HCT116 (cell line): ENCODE data around the gene APC2. TPM values are rescaled to one million over a fixed set of nuclear protein-coding genes. Genes with fewer than 3 reads are reported as not detected.

Experiments
- ATAC-seq: fragments of 200-7000 bp; cut with Tn5 transposase; 2 replicates; pipeline ENCODE4 v1.9.1; 2020; ENCODE audit warnings: mild to moderate bottlenecking, moderate library complexity
- BruUV-seq: library from RNA; stranded (reverse); fragments of 400-500 nt; replicated peaks from 2 replicates; lab custom pipeline; 2021; lab: Mats Ljungman, UMichigan
- CTCF ChIA-PET: fragments of 300-600 bp; sonication (Branson Sonifier 250); formaldehyde crosslinking; loops from one replicate; lab custom pipeline; 2021; ENCODE audit warnings: antibody characterized with exemption; lab: Charles Lee
- POLR2A ChIA-PET: fragments of 300-600, 350-600 bp; sonication (Branson Sonifier 250); formaldehyde crosslinking; loops from one replicate; lab custom pipeline; 2021; ENCODE audit warnings: antibody characterized with exemption; lab: Charles Lee
- RAD21 ChIA-PET, 2 experiments: fragments of 300-600 bp; sonication (Branson Sonifier 250); formaldehyde crosslinking; loops; one replicate each; lab custom pipeline; 2023; ENCODE audit warnings: low total read pairs in 2 of 2; ENCODE audit not compliant: uncharacterized antibody in 2 of 2, unreplicated experiment in 2 of 2, low non-redundant PET in 1 of 2; lab: Charles Lee
- DNase-seq: peaks from one replicate; pipeline ENCODE4 v3.0.0-alpha.2; 2010; ENCODE audit warnings: low read depth, low spot score
- H2AFZ ChIP-seq: fragments of 200-600 bp; shearing (Covaris generic), sonication (generic); 2 replicates; pipeline ENCODE4 v1.6.1; 2017; ENCODE audit warnings: low read depth, mixed run types, mixed read lengths, antibody characterized with exemption, low read length; ENCODE audit not compliant: poor library complexity, severe bottlenecking
- H3K27ac ChIP-seq: 2 replicates; pipeline ENCODE4 v1.5.1; 2012; ENCODE audit warnings: low read depth, low read length
- H3K27me3 ChIP-seq: fragments of 200-600 bp; sonication (generic); 2 replicates; pipeline ENCODE4 v1.6.1; 2016; ENCODE audit warnings: mixed run types, low read length, mixed read lengths; ENCODE audit not compliant: insufficient read depth
- H3K36me3 ChIP-seq, 2 experiments: fragments of 200-500 bp in 1 of 2; fragments of 200-600 bp in 1 of 2; sonication (Bioruptor generic) in 1 of 2; sonication (generic) in 1 of 2; 2 replicates each; pipeline versions ENCODE4 v1.5.1 to v1.6.1; 2014 to 2016; ENCODE audit warnings: low read length in 2 of 2, inconsistent platforms in 1 of 2, mixed read lengths in 1 of 2, mixed run types in 1 of 2; ENCODE audit not compliant: insufficient read depth in 2 of 2, control insufficient read depth in 1 of 2
- H3K4me1 ChIP-seq, 2 experiments: fragments of 200-600 bp in 1 of 2; sonication (generic) in 1 of 2; 2 replicates each; pipeline versions ENCODE4 v1.5.1 to v1.6.1; 2012 to 2017; ENCODE audit warnings: low read length in 2 of 2, inconsistent platforms in 1 of 2, mild to moderate bottlenecking in 1 of 2, mixed read lengths in 1 of 2, mixed run types in 1 of 2, moderate library complexity in 1 of 2; ENCODE audit not compliant: insufficient read depth in 2 of 2, control insufficient read depth in 1 of 2
- H3K4me2 ChIP-seq: fragments of 200-600 bp; sonication (generic); 2 replicates; pipeline ENCODE4 v1.6.1; 2017; ENCODE audit warnings: mixed run types, low read length, mixed read lengths
- H3K4me3 ChIP-seq, 2 experiments: fragments of 200-600 bp in 1 of 2; sonication (generic) in 1 of 2; replicated peaks in 1 of 2; 2 replicates each; pipeline ENCODE4 v1.5.1; 2011 to 2016; ENCODE audit warnings: low read length in 2 of 2, control low read depth in 1 of 2, low read depth in 1 of 2, mild to moderate bottlenecking in 1 of 2, mixed read lengths in 1 of 2, mixed run types in 1 of 2
- H3K79me2 ChIP-seq: fragments of 200-600 bp; sonication (generic); 2 replicates; pipeline ENCODE4 v1.6.1; 2017; ENCODE audit warnings: mild to moderate bottlenecking, mixed run types, low read length, moderate library complexity, mixed read lengths; ENCODE audit not compliant: insufficient read depth
- H3K9ac ChIP-seq: fragments of 200-600 bp; sonication (generic); 2 replicates; pipeline ENCODE4 v1.6.1; 2016; ENCODE audit warnings: low read length, mixed read lengths
- H3K9me2 ChIP-seq: fragments of 200-600 bp; sonication (generic), shearing (Covaris generic); 2 replicates; pipeline ENCODE4 v1.6.1; 2017; ENCODE audit warnings: mixed run types, mild to moderate bottlenecking, moderate library complexity; ENCODE audit not compliant: insufficient read depth
- H3K9me3 ChIP-seq, 2 experiments: fragments of 200-500 bp in 1 of 2; fragments of 200-600 bp in 1 of 2; sonication (Bioruptor generic) in 1 of 2; sonication (generic) in 1 of 2; 2 replicates each; pipeline ENCODE4 v1.6.1; 2014 to 2017; ENCODE audit warnings: low read length in 2 of 2, mixed read lengths in 2 of 2, inconsistent platforms in 1 of 2, low read depth in 1 of 2, mild to moderate bottlenecking in 1 of 2, mixed run types in 1 of 2, moderate library complexity in 1 of 2; ENCODE audit not compliant: control insufficient read depth in 1 of 2, insufficient read depth in 1 of 2
- H4K20me1 ChIP-seq: fragments of 200-600 bp; sonication (generic), shearing (Covaris generic); 2 replicates; pipeline ENCODE4 v1.6.1; 2017; ENCODE audit warnings: mixed run types, mild to moderate bottlenecking, moderate library complexity; ENCODE audit not compliant: insufficient read depth
- CEBPB ChIP-seq: IDR thresholded peaks from 2 replicates; pipeline ENCODE4 v1.6.1; 2012; ENCODE audit warnings: low read depth
- ELF1 ChIP-seq: IDR thresholded peaks from 2 replicates; pipeline ENCODE4 v1.6.1; 2012; ENCODE audit warnings: low read depth, borderline replicate concordance
- EZH2 ChIP-seq: fragments of 200-600 bp; sonication (generic); IDR thresholded peaks from 2 replicates; pipeline ENCODE4 v1.6.1; 2017; ENCODE audit warnings: antibody characterized with exemption, mixed run types
- EZH2phosphoT487 ChIP-seq: fragments of 200-600 bp; IDR thresholded peaks from 2 replicates; pipeline ENCODE4 v1.6.1; 2018; ENCODE audit warnings: antibody characterized with exemption, borderline replicate concordance
- POLR2AphosphoS5 ChIP-seq: IDR thresholded peaks from 2 replicates; pipeline ENCODE4 v1.6.1; 2011; ENCODE audit warnings: mild to moderate bottlenecking, low read depth, low read length, moderate library complexity
- SIN3A ChIP-seq: IDR thresholded peaks from 2 replicates; pipeline ENCODE4 v1.6.1; 2012; ENCODE audit warnings: low read depth
- SP1 ChIP-seq: IDR thresholded peaks from 2 replicates; pipeline ENCODE4 v1.6.1; 2012; ENCODE audit warnings: low read depth
- SRF ChIP-seq: IDR thresholded peaks from 2 replicates; pipeline ENCODE4 v1.6.1; 2012; ENCODE audit warnings: low read depth
- ZFX ChIP-seq: fragments of 450-650 bp; IDR thresholded peaks from 2 replicates; pipeline ENCODE4 v1.6.1; 2017
- ZNF274 ChIP-seq: fragments of 200-500 bp; sonication (Bioruptor generic); IDR thresholded peaks from 2 replicates; pipeline ENCODE4 v1.6.1; 2014; ENCODE audit warnings: mild to moderate bottlenecking, low read depth, low read length, inconsistent platforms
- intact Hi-C: fragments of 100-400 bp; cut with micrococcal nuclease; formaldehyde crosslinking; loops from 2 replicates; pipeline ENCODE4 v1.10.0; 2022
- total RNA-seq: library from RNA; stranded (reverse); gene quantifications from one replicate; pipeline ENCODE4 v1.2.1, GENCODE V29; 2021; ENCODE audit not compliant: unreplicated experiment
- TF ChIP-seq, protein P1 (sequence below): IDR thresholded peaks from 2 replicates; pipeline ENCODE4 v1.6.1; 2012
- TF ChIP-seq, protein P2 (sequence below): IDR thresholded peaks from 2 replicates; pipeline ENCODE4 v1.6.1; 2012; ENCODE audit warnings: low read depth

Gene APC2
- total RNA-seq, 1 experiment from 2014 or later, result 1.6 TPM

GRCh38 chr19:1411255-1412191 is 38.4 kb upstream of the APC2 start (continued):
- no peak for TF ChIP-seq SIN3A
- TF ChIP-seq, all 23 proteins: peak for 0

DNA sequence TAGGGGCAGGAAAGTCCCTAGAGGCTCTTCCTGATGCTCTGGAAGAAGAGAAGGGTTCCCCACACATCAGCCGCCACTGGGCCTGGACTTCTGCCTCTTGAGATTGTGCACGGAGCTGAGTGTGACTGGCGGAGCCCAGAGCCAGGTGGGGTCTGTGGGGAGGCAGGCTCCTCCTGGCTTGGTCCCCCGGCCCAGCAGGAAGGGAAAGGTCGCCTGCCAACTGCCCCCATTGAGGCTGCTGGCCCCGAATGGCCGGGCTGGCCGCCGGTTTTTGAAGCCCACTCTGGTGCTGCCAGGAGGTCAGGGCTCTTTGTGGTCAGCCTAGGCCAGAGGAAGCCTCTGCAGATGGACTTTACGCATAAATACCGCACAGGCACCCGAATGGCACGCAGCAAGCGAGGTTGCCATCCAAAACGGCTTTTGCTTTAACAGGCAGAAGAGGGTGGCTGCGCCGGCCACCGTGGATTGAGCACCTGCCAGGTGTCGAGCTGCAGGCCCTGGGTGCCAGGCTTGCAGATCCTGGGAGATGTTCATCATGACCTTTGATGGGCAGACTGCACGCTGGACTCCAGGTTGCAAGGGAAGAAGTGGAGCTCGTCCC is 37.5 kb upstream of the APC2 start:
- Histone ChIP-seq H3K9me2 (no peaks in the 10 kb centered on the region), H3K4me3 (no peak overlapping the region), H3K79me2 (peaks cover 97% of the 10 kb centered on the region), H3K36me3 (peaks cover 2 to 63% of the 10 kb centered on the region in 2 experiments; a peak in 3 of 4 replicates), H3K4me2 (no peak overlapping the region), H3K9me3 (no peaks in the 10 kb centered on the region), H3K27ac (peak overlapping the region; percentile 20; the same call in 1 of the 2 replicates), H3K4me1 (peaks cover 32 to 69% of the 10 kb centered on the region in 2 experiments), H3K9ac (no peak overlapping the region), H4K20me1 (peaks cover 49% of the 10 kb centered on the region; the same call in 1 of the 2 replicates), H3K27me3 (no peaks in the 10 kb centered on the region), H2AFZ (no peak overlapping the region)
- CTCF ChIA-PET, result no interaction called here
- DNase-seq (no peak), ATAC-seq (no peak)
- RAD21 ChIA-PET, result no interaction called here
- intact Hi-C loops, result no loop called here
- TF ChIP-seq EZH2, result no peak
- no peak for TF ChIP-seq ELF1
- no peak for TF ChIP-seq EZH2phosphoT487
- TF ChIP-seq, protein P1, sequence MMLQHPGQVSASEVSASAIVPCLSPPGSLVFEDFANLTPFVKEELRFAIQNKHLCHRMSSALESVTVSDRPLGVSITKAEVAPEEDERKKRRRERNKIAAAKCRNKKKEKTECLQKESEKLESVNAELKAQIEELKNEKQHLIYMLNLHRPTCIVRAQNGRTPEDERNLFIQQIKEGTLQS, result no peak
- TF ChIP-seq ZFX, result no peak
- TF ChIP-seq ZNF274, result no peak
- TF ChIP-seq CEBPB, result no peak
- TF ChIP-seq POLR2AphosphoS5, result no peak
- TF ChIP-seq, protein P2, sequence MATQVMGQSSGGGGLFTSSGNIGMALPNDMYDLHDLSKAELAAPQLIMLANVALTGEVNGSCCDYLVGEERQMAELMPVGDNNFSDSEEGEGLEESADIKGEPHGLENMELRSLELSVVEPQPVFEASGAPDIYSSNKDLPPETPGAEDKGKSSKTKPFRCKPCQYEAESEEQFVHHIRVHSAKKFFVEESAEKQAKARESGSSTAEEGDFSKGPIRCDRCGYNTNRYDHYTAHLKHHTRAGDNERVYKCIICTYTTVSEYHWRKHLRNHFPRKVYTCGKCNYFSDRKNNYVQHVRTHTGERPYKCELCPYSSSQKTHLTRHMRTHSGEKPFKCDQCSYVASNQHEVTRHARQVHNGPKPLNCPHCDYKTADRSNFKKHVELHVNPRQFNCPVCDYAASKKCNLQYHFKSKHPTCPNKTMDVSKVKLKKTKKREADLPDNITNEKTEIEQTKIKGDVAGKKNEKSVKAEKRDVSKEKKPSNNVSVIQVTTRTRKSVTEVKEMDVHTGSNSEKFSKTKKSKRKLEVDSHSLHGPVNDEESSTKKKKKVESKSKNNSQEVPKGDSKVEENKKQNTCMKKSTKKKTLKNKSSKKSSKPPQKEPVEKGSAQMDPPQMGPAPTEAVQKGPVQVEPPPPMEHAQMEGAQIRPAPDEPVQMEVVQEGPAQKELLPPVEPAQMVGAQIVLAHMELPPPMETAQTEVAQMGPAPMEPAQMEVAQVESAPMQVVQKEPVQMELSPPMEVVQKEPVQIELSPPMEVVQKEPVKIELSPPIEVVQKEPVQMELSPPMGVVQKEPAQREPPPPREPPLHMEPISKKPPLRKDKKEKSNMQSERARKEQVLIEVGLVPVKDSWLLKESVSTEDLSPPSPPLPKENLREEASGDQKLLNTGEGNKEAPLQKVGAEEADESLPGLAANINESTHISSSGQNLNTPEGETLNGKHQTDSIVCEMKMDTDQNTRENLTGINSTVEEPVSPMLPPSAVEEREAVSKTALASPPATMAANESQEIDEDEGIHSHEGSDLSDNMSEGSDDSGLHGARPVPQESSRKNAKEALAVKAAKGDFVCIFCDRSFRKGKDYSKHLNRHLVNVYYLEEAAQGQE, result no peak
- TF ChIP-seq SP1, result no peak
- TF ChIP-seq SRF, result no peak
- no TSS peak for BruUV-seq
- POLR2A ChIA-PET, result no interaction called here
